Liver (tissue), 3 donors: Measurements from ENCODE around the gene GINS2.

ENCODE experiments used
- GABPA ChIP-seq, 2 donors: IDR thresholded peaks in 1 of 2; conservative IDR thresholded peaks in 1 of 2; 2 replicates each; pipeline ENCODE4 v1.6.1; 2016; ENCODE audit warnings: antibody characterized with exemption in 2 of 2, mild to moderate bottlenecking in 1 of 2, moderate library complexity in 1 of 2
- JUND ChIP-seq, 2 donors: IDR thresholded peaks; 2 replicates each; pipeline ENCODE4 v1.6.1; 2016; ENCODE audit warnings: antibody characterized with exemption in 2 of 2
- MAX ChIP-seq: IDR thresholded peaks from 2 replicates; pipeline ENCODE4 v1.6.1; 2016; ENCODE audit warnings: antibody characterized with exemption
- RAD21 ChIP-seq, 2 donors: IDR thresholded peaks; 2 replicates each; pipeline ENCODE4 v1.6.1; 2016; ENCODE audit warnings: antibody characterized with exemption in 2 of 2, mild to moderate bottlenecking in 2 of 2
- REST ChIP-seq: IDR thresholded peaks from 2 replicates; pipeline ENCODE4 v1.6.1; 2016; ENCODE audit warnings: antibody characterized with exemption, mild to moderate bottlenecking
- RXRA ChIP-seq, 2 donors: IDR thresholded peaks; 2 replicates each; pipeline ENCODE4 v1.6.1; 2017 to 2018; ENCODE audit warnings: antibody characterized with exemption in 2 of 2, mild to moderate bottlenecking in 1 of 2
- SP1 ChIP-seq: IDR thresholded peaks from 2 replicates; pipeline ENCODE4 v1.6.1; 2018; ENCODE audit warnings: antibody characterized with exemption, mild to moderate bottlenecking
- TAF1 ChIP-seq: conservative IDR thresholded peaks from 2 replicates; pipeline ENCODE4 v1.6.1; 2016; ENCODE audit warnings: antibody characterized with exemption, mild to moderate bottlenecking
- ZBTB33 ChIP-seq: IDR thresholded peaks from 2 replicates; pipeline ENCODE4 v1.6.1; 2016; ENCODE audit warnings: antibody characterized with exemption
- TF ChIP-seq, protein P1 (sequence below): fragments of 150-350 bp; IDR thresholded peaks from 2 replicates; pipeline ENCODE4 v1.5.1; 2017; ENCODE audit warnings: improper control_type of control experiment, low read depth, low read length; ENCODE audit not compliant: missing input control
- donor health status: healthy.
- donor health status: healthy.

DNA sequence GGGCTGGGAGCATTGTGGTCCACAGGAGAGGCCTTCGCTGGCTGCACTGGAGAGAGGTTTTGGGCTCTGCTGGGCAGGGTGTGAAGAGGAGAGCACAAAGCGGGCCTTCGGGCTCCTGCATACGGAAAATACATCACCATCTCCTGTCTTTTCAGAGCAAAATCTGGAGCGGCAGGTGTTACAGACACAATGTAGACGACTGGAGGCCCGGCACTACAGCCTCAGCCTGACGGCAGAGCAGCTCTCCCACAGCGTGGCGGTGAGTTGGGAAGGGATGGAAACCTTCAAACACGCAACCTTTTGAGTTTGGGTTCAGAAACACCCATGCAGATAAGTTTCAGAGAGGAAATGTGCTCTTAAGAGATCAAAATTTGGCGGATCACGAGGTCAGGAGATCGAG lies 17.9 kb downstream of the GINS2 start:
- TF ChIP-seq MAX, result no peak
- TF ChIP-seq ZBTB33, result no peak
- TF ChIP-seq, protein P1, sequence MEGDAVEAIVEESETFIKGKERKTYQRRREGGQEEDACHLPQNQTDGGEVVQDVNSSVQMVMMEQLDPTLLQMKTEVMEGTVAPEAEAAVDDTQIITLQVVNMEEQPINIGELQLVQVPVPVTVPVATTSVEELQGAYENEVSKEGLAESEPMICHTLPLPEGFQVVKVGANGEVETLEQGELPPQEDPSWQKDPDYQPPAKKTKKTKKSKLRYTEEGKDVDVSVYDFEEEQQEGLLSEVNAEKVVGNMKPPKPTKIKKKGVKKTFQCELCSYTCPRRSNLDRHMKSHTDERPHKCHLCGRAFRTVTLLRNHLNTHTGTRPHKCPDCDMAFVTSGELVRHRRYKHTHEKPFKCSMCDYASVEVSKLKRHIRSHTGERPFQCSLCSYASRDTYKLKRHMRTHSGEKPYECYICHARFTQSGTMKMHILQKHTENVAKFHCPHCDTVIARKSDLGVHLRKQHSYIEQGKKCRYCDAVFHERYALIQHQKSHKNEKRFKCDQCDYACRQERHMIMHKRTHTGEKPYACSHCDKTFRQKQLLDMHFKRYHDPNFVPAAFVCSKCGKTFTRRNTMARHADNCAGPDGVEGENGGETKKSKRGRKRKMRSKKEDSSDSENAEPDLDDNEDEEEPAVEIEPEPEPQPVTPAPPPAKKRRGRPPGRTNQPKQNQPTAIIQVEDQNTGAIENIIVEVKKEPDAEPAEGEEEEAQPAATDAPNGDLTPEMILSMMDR, result no peak
- TF ChIP-seq REST, result no peak
- TF ChIP-seq SP1, result no peak
- no peak for TF ChIP-seq TAF1
- TF ChIP-seq GABPA (IDR thresholded peaks at IDR 0.05 in 1 of 2, conservative IDR thresholded peaks at IDR 0.05 in 1 of 2), result no peak
- no peak for TF ChIP-seq RXRA (IDR thresholded peaks at IDR 0.05)
- TF ChIP-seq RAD21 (IDR thresholded peaks at IDR 0.05), result no peak
- no peak for TF ChIP-seq JUND (IDR thresholded peaks at IDR 0.05)
